NCI-H187 treated with DMSO at 0.1 percent for 48 hours (cell line): ENCODE results near the gene UBR3.
A peak's percentile ranks its signal among the peaks of the same experiment; 100 is the strongest.
"Not testable (repeated sequence)": the region's sequence is repeated elsewhere in the genome, so short reads cannot be mapped to it uniquely, and the experiment has no call there.

ENCODE experiments used
- DNase-seq: peaks from one replicate; lab custom pipeline; 2025; lab: John Stamatoyannopoulos, UW

UBR3 gene

GRCh38 chr2:169867579-169867978 lies 40.3 kb downstream of the UBR3 start:
- no peak for DNase-seq

DNA sequence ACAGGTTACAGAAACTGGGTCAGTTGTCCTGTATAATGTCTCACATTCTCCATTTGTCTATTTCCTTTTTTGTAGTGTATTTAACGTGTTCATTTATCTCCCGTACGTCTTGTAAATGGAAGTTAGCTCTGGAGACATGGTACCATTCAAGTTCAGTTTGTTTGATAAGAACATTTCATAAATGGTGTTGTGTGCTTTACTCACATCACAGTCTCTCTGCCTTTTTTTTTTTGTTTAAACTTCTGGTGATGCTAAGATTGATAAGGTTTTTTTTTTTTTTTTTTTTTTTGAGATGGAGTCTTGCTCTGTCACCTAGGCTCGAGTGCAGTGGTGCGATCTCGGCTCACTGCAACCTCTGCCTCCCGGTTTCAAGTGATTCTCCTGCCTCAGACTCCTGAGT lies 41.7 kb downstream of the UBR3 start:
- DNase-seq: no peak

DNA sequence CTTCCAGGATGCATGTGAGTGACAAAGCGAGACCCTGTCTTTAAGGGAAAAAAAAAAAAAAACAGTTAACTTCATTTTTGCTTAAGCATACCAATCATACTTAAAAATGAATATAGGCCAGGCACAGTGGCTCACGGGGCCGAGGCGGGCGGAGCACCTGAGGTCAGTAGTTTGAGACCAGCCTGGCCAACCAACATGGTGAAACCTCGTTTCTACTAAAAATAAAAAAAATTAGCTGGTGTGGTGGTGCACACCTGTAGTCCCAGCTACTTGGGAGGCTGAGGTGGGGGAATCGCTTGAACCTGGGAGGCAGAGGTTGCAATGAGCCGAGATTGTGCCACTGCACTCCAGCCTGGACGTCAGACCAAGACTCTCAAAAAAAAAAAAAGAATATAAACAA lies 44.1 kb downstream of the UBR3 start:
- not testable (repeated sequence) for DNase-seq

- no peak for DNase-seq
Measured at GRCh38 chr2:169871994-169872393, 44.7 kb downstream of the UBR3 start.

GRCh38 chr2:169877398-169877797 lies 50.1 kb downstream of the UBR3 start:
- no peak for DNase-seq

GRCh38 chr2:169887120-169887519 lies 59.9 kb downstream of the UBR3 start:
- DNase-seq: no peak

GRCh38 chr2:169891593-169892298 lies 64.5 kb downstream of the UBR3 start:
- peak; percentile 48 for DNase-seq

DNA sequence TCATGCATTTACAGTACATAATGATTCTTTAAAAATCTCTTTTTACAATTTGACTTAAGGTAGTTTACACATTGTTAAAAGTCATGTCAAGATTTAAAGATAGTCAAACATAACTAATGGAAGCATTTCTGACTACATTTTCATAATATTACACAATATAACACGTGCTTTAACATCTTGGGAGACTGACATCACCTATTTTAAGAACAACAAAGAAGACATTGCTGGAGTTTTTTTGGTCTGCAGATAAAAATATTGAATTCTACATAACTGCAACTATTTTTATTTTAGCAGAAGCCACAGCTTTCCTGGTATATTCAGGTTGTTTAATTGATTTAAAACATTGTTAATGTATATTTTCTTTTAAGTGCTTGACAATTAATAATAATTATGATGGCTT lies 65.7 kb downstream of the UBR3 start:
- no peak for DNase-seq

DNA sequence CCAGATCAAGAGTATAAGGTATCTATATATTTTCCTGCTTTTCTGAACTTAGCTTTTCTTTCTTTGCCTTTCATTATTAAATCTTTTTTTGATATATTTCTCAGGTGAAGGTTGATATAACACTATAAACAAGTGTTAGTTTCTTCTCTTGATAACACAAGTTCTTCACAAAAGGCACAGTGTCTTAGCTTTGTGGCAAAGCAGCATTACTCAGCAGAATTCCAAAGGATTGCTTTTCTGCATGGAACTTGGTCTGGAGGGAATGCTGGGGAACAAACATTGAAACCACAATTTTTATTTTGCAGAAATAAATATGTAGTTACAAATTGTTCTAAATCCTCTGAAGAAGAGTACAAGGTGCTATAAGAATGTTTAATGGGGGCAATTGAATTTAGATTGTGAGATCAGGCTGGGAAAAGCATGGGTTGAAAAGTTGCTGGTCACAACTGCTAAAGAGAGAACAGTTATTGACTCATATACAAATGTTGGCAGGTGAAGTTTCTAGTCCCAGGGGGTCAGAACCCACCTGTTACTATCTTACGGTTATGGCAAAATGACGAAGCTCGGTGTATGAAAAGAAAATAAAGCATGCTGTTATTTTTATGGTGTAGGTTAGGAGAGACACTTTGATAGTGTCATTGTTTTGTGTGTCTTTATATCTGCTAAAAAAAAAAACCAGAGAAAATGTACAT lies 68.2 kb downstream of the UBR3 start:
- DNase-seq: no peak

DNA sequence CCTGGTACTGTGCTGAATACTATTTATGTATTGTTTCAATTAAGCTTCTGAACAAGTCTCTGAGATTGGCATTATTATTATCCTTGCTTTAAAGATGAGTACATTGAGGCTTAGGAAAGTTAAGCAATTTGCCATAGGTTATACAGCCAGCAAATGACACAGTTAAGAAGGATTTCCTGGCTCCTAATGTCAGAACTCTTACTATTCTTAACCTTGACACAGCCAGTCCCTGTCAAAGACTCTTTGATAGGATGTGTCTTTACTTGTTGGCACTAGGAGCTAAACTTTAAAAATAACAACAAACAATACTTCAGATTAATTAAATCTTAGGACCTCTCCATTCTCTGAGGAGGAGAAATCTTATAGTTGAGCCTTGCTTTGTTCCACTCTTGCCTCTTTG lies 70.6 kb downstream of the UBR3 start:
- DNase-seq: no peak

DNA sequence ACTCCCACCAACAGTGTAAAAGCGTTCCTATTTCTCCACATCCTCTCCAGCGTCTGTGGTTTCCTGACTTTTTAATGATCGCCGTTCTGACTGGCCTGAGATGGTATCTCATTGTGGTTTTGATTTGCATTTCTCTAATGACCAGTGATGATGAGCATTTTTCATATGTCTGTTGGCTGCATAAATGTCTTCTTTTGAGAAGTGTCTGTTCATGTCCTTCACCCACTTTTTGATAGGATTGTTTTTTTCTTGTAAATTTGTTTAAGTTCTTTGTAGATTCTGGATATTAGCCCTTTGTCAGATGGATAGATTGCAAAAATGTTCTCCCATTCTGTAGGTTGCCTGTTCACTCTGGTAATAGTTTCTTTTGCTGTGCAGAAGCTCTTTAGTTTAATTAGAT lies 72.8 kb downstream of the UBR3 start:
- not testable (repeated sequence) for DNase-seq

DNA sequence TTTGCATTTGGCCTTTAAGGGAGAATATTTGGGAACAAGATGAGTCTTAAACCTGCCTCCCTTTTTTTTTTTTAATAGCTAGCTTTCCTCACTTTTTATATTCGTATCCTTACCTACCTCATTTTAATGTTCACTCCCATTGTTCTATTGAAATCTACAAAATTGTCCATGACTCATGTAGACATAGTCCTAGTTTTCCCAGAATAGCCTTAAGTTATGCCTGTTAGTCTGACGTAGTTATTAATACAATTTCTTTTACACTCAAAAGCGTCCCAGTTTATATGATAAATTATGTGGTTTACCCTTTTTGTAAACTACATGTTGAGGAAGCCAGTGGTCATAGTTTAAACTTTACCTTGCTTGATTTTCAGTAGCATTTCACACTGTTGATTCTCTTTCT lies 73.4 kb downstream of the UBR3 start:
- no peak for DNase-seq

DNA sequence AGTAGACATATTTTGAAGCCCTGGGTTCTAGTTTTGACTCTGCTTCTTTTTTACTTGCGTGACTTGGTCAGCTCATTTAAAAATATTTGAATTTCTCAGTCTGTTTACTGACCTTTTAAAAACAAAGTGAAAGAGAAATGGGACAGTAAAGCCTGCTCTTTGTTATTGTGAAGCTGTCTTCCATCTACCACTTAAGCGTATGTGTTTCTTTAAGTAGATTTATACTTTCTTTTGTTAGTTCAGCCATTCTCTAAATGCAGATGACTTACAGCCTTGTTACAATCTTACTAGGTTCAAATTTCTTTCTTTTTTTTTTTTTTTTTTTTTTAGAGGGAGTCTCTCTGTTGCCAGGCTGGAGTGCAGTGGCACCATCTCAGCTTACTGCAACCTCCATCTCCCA lies 79.5 kb downstream of the UBR3 start:
- no peak for DNase-seq

GRCh38 chr2:169909376-169909775 lies 82.1 kb downstream of the UBR3 start:
- DNase-seq: no peak

- DNase-seq: no peak
Measured at GRCh38 chr2:169910109-169910799, 83.0 kb downstream of the UBR3 start.

GRCh38 chr2:169911119-169911518 lies 83.9 kb downstream of the UBR3 start:
- DNase-seq: no peak

DNA sequence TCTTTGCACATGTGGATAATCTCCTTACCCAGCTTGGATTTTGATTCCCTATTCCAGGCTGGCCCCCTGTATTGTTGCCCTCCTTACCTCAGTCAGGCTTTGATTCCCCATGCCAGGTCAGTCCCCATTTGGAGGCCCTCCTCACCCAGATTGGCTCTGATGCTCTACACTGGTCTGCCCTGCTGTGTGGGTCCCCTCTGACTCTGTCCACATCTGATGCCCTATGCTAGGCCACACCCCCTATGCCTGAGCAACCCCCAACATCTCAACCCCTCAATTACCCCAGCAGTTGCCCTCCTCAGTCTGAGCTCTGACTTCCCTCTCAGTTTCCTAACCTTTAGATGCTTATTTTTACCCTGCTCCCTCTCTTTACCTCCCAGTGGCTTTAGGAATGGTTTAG lies 89.4 kb downstream of the UBR3 start:
- no peak for DNase-seq

DNA sequence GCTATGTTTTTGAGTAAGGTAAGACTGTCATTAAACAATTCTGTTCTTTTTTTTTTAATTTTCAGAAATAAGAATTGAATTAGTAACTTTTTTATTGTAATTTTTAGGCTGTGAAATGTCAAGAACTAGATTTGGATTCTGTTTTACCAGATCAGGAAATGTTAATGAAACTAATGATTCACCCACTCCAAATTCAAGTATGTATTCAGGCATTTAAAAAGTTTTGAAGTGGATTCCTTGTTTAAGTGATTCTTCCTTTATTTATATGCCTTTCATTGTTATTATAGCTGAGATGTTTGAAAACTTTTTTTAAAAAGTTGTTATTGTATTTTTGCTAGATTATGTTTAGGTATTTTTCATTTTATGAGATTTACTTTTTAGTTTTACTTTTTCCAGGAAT lies 96.7 kb downstream of the UBR3 start:
- DNase-seq: no peak

DNA sequence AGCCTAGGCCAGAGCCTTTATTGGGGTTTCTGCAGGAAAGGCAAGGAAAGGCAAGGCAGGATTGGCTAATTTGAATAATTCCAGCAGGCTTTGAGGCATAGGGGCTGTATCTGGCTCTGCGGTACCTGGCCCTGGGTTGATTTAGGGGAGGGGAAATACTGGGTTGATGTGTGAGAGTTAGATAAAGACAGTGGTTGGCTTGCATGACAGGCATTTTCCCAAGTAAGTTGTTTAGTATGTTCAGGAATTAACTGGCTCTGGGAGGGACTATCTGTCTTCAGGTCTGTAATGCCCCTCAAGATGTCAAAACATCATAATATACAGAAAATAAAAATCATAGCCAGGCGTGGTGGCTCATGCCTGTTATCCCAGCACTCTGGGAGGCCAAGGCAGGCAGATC lies 98.7 kb downstream of the UBR3 start:
- no peak for DNase-seq

DNA sequence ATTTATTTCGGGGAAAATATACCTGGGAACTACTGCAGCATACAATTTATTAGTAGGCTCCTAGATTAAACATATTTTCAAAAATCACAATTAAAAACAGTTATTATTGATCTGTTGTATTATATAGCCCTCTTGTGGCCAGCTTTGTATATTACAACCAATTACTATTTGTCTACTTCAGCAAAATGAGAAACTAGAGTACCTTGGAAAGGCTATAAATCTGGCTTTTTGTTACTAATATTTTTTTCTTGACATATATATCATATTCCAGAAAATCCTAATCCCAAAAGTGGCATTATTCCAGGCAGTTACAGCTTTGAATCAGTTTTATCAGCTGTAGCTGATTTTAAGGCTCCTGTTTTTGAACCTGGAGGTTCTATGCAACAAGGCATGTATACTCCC lies 101.2 kb downstream of the UBR3 start:
- DNase-seq: no peak

DNA sequence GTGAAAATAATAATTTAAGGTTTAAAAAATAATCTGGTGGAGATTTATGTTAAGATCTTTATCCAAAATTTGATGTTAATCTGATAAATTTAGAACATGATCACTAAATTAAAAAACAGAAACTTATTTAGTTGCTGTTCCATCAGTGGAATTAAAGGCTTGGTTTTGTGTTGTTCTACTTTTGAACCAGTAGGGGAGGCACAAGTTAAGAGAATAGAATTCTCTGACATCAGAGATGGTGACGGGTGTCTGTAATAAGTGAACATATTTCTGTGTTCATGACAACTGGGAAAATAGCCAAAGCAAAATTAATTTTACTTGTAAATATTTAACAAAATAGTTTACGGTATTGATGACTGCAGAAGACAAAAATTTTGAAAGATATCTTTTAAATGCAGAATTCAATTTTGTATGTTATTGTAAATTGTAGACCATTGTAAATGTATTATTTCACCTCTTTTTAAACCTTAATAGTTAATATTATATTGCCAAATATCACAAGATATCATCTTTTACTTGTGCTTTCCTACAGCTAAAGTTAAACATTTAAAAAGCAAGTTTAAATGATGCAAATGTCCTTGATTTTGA lies 106.0 kb downstream of the UBR3 start:
- no peak for DNase-seq

GRCh38 chr2:169936652-169937051 lies 109.4 kb downstream of the UBR3 start:
- not testable (repeated sequence) for DNase-seq

DNA sequence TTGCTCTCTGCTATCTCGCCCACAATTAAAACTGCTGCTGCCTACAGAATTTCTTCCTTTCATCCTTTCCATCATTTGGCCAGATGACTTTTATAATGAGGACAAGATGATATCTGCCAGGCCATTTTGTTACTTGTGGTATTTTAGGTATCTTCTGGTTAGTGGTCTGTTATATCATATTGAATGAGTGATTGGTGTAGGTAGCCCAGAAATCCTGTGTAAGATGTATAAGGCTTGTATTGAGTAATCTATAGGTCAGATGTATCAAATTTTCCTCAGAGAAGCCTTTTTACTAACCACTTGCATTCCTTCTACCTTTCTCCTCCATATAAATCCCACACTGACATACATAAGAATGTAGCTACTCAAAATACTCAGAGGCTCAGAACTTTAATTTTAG lies 118.3 kb downstream of the UBR3 start:
- DNase-seq: no peak
